K562 (cell line): ENCODE measurements around the gene CMTR2. TPM values are rescaled to one million over a fixed set of nuclear protein-coding genes. Genes with fewer than 3 reads are reported as not detected.

Experiments used
- ATAC-seq: fragments of 200-7000 bp; cut with Tn5 transposase; 3 replicates; pipeline ENCODE4 v1.9.1; 2020; ENCODE audit warnings: moderate library complexity
- BruUV-seq: library from RNA; stranded (reverse); fragments of 400-500 nt; replicated peaks from 2 replicates; lab custom pipeline; 2021; lab: Mats Ljungman, UMichigan
- CTCF ChIA-PET: fragments of 300-600 bp; formaldehyde crosslinking; extraction: SDS; loops from one replicate; lab custom pipeline; 2021; ENCODE audit warnings: low intra/inter-chr PET ratio; lab: Yijun Ruan, JAX
- POLR2A ChIA-PET: fragments of 300-600, 350-650 bp; sonication (Branson Sonifier 250); formaldehyde crosslinking; extraction: SDS; loops from one replicate; lab custom pipeline; 2021; ENCODE audit warnings: antibody characterized with exemption, inconsistent platforms; lab: Yijun Ruan, JAX
- DNase-seq, 4 experiments: peaks; one replicate each; pipeline versions ENCODE4 v3.0.0 to v3.0.0-alpha.2; 2011 to 2018; ENCODE audit warnings: low spot score in 3 of 4, mixed read lengths in 3 of 4; ENCODE audit errors: extremely low read depth in 1 of 4
- FAIRE-seq: peaks from 2 replicates; lab custom pipeline; 2011; peaks lifted over from hg19 to GRCh38; lab: Jason Lieb, UNC
- H2AFZ ChIP-seq: 2 replicates; pipeline ENCODE4 v1.6.0; 2011; ENCODE audit warnings: low read depth, low read length, control low read depth, inconsistent platforms
- H3K27ac ChIP-seq: fragments of 200-600 bp; 3 replicates; pipeline ENCODE4 v1.8.0; 2011; ENCODE audit warnings: low read depth, mild to moderate bottlenecking, control low read depth, inconsistent platforms, low read length, moderate library complexity, mixed read lengths; ENCODE audit errors: extremely low read depth
- H3K27me3 ChIP-seq, 2 experiments: fragments of 300-600 bp in 1 of 2; 2 replicates in 1 of 2; 3 replicates in 1 of 2; pipeline versions ENCODE4 v1.6.0 to v1.8.0; 2011; ENCODE audit warnings: inconsistent platforms in 2 of 2, low read length in 2 of 2, mild to moderate bottlenecking in 1 of 2, mixed read lengths in 1 of 2, moderate library complexity in 1 of 2; ENCODE audit not compliant: control insufficient read depth in 2 of 2, insufficient read depth in 2 of 2
- H3K36me3 ChIP-seq: fragments of 300-600 bp; 3 replicates; pipeline ENCODE4 v1.8.0; 2011; ENCODE audit warnings: mild to moderate bottlenecking, low read length, inconsistent platforms; ENCODE audit not compliant: control insufficient read depth, insufficient read depth
- H3K4me1 ChIP-seq, 2 experiments: fragments of 200-600 bp in 1 of 2; replicated peaks in 1 of 2; 2 replicates in 1 of 2; 3 replicates in 1 of 2; pipeline versions ENCODE4 v1.5.1 to v1.8.0; 2011; ENCODE audit warnings: inconsistent platforms in 2 of 2, low read length in 2 of 2, mild to moderate bottlenecking in 1 of 2, mixed read lengths in 1 of 2, moderate library complexity in 1 of 2; ENCODE audit not compliant: control insufficient read depth in 2 of 2, insufficient read depth in 2 of 2
- H3K4me2 ChIP-seq: 2 replicates; pipeline ENCODE4 v1.6.1; 2011; ENCODE audit warnings: low read length, control low read depth, inconsistent platforms, mixed read lengths; ENCODE audit not compliant: insufficient read depth
- H3K4me3 ChIP-seq: fragments of 200-600 bp; sonication (generic), shearing (Covaris generic); 2 replicates; pipeline ENCODE4 v1.5.1; 2016; ENCODE audit warnings: control low read depth, inconsistent platforms
- H3K79me2 ChIP-seq: fragments of 200-600 bp; 3 replicates; pipeline ENCODE4 v1.8.0; 2011; ENCODE audit warnings: low read length, inconsistent platforms; ENCODE audit not compliant: control insufficient read depth, insufficient read depth
- H3K9ac ChIP-seq, 2 experiments: 2 replicates each; pipeline versions ENCODE4 v1.6.0 to v1.6.1; 2011; ENCODE audit warnings: low read depth in 2 of 2, low read length in 2 of 2, control low read depth in 1 of 2, inconsistent platforms in 1 of 2, mild to moderate bottlenecking in 1 of 2, mixed read lengths in 1 of 2; ENCODE audit not compliant: insufficient read depth in 1 of 2
- H3K9me1 ChIP-seq: one replicate; pipeline ENCODE4 v1.6.0; 2011; ENCODE audit warnings: inconsistent platforms, mild to moderate bottlenecking, low read length, moderate library complexity; ENCODE audit not compliant: control insufficient read depth, insufficient read depth
- H3K9me3 ChIP-seq: replicated peaks from 2 replicates; pipeline ENCODE4 v1.5.1; 2011; ENCODE audit warnings: low read depth, low read length, inconsistent platforms; ENCODE audit not compliant: control insufficient read depth, insufficient read depth
- H4K20me1 ChIP-seq: replicated peaks from 2 replicates; pipeline ENCODE4 v1.6.1; 2011; ENCODE audit warnings: low read length, inconsistent platforms, mixed read lengths; ENCODE audit not compliant: control insufficient read depth, insufficient read depth
- ADNP ChIP-seq: fragments of 200-800 bp; sonication (Bioruptor generic); IDR thresholded peaks from 2 replicates; pipeline ENCODE4 v1.6.1; 2016; ENCODE audit warnings: missing genetic modification characterization, missing compliant biosample characterization
- ARNT ChIP-seq, 2 experiments: fragments of 450-650 bp; IDR thresholded peaks; 2 replicates each; pipeline ENCODE4 v1.6.1; 2016; ENCODE audit warnings: mild to moderate bottlenecking in 1 of 2
- DACH1 ChIP-seq: fragments of 450-650 bp; IDR thresholded peaks from 2 replicates; pipeline ENCODE4 v1.6.1; 2018; ENCODE audit not compliant: partially characterized antibody
- DPF2 ChIP-seq: fragments of 450-650 bp; IDR thresholded peaks from 2 replicates; pipeline ENCODE4 v1.6.1; 2016
- IFI16 ChIP-seq: fragments of 250-450 bp; sonication (Bioruptor Pico); IDR thresholded peaks from 2 replicates; pipeline ENCODE4 v2.1.2; 2022; ENCODE audit warnings: mild to moderate bottlenecking, inconsistent platforms
- MEIS2 ChIP-seq: fragments of 450-650 bp; IDR thresholded peaks from 2 replicates; pipeline ENCODE4 v1.6.1; 2014; ENCODE audit warnings: mild to moderate bottlenecking; ENCODE audit not compliant: partially characterized antibody
- PURB ChIP-seq: sonication (generic); formaldehyde crosslinking; IDR thresholded peaks from 2 replicates; pipeline ENCODE4 v1.9.0; 2021; ENCODE audit warnings: low read depth, mild to moderate bottlenecking, missing genetic modification reagents
- RBM14 ChIP-seq: fragments of 200-400 bp; formaldehyde crosslinking; IDR thresholded peaks from 2 replicates; pipeline ENCODE4 v1.6.1; 2018; ENCODE audit warnings: low read depth, mild to moderate bottlenecking, low read length, moderate library complexity, borderline replicate concordance; ENCODE audit not compliant: insufficient read depth
- SMARCA4 ChIP-seq: fragments of 450-650 bp; IDR thresholded peaks from 2 replicates; pipeline ENCODE4 v1.6.1; 2016
- STAT5A ChIP-seq: IDR thresholded peaks from 2 replicates; pipeline ENCODE4 v1.6.1; 2012; ENCODE audit warnings: low read length, inconsistent platforms, borderline replicate concordance
- TRIM28 ChIP-seq: fragments of 450-650 bp; IDR thresholded peaks from 2 replicates; pipeline ENCODE4 v1.6.1; 2017
- ZBTB17 ChIP-seq: fragments of 450-650 bp; formaldehyde crosslinking; IDR thresholded peaks from 2 replicates; pipeline ENCODE4 v1.4.0; 2020; ENCODE audit warnings: mild to moderate bottlenecking
- ZNF12 ChIP-seq: sonication (generic); formaldehyde crosslinking; IDR thresholded peaks from 2 replicates; pipeline ENCODE4 v1.4.0; 2020; ENCODE audit warnings: mild to moderate bottlenecking, missing genetic modification reagents
- ZNF431 ChIP-seq: sonication (generic); formaldehyde crosslinking; IDR thresholded peaks from 2 replicates; pipeline ENCODE4 v1.8.0; 2022; ENCODE audit warnings: mild to moderate bottlenecking, missing genetic modification reagents
- ZNF589 ChIP-seq: fragments of 200-800 bp; sonication (Bioruptor generic); IDR thresholded peaks from 2 replicates; pipeline ENCODE4 v1.6.1; 2016; ENCODE audit warnings: low read depth, missing genetic modification characterization, missing compliant biosample characterization
- WGBS: fragments of 100-300 bp; shearing (Covaris generic); methylation state at CpG from one replicate; pipeline ENCODE4 v1.1.6; 2016; ENCODE audit warnings: low coverage, mixed read lengths; ENCODE audit not compliant: insufficient coverage; ENCODE audit errors: missing lambda C conversion rate; 5-methylcytosine and 5-hydroxymethylcytosine counted together
- in situ Hi-C: fragments of 300-500 bp; cut with MboI; formaldehyde crosslinking; loops from 4 replicates; pipeline ENCODE4 v1.15.0; 2018; ENCODE audit warnings: inconsistent platforms, mixed read lengths
- intact Hi-C: fragments of 100-400 bp; cut with micrococcal nuclease; formaldehyde crosslinking; loops from 2 replicates; pipeline ENCODE4 v1.14.2; 2022
- polyA plus RNA-seq, 8 experiments: library from polyadenylated mRNA; depleted of rRNA in 4 of 8; stranded (reverse) in 5 of 8; unstranded in 3 of 8; fragments of >200 nt; fragmentation: Nextera tagmentation in 2 of 8; fragmentation: Illumina TruSeq in 1 of 8; extraction: Ambion mirVana in 2 of 8; extraction: Trizol in 1 of 8; gene quantifications; 2 replicates each; pipeline versions ENCODE4 v1.2.1 to v1.2.3, GENCODE V29; 2011 to 2014; ENCODE audit warnings: inconsistent platforms in 1 of 8, missing spikeins in 1 of 8
- total RNA-seq, 7 experiments: library from RNA; depleted of rRNA in 6 of 7; stranded (reverse); fragments of >200 nt in 6 of 7; fragmentation: Illumina TruSeq in 2 of 7; extraction: Trizol in 2 of 7; gene quantifications; 2 replicates each; pipeline versions ENCODE4 v1.2.1 to v1.2.3, GENCODE V29; 2011 to 2021; ENCODE audit warnings: low replicate concordance in 1 of 7

The CMTR2 gene
- total and polyA plus RNA-seq, 9 of the 15 experiments (the other 6 are each of a cell fraction or from before 2014, with no cell fraction given), result 4.6 to 24.8 (median 12.7) TPM

DNA sequence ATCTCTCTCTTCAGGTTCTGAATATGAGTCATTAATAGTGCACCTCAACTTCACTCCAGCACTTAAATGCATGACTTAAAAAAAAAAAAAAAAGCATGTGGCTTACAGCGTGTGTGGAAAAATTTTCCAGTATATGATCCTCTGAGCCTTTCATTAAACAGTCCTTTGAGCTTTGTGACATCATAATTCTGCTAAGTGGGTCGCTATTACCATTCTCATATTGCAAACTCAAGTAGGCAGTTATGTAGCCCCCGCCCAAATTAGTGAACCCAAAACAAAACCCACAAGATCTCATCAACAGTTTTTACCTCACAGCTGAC, 672 bp downstream of the CMTR2 start:
- peak overlapping the region; percentile 88 for H2AFZ ChIP-seq
- no peaks in the 10 kb centered on the region for H3K9me1 ChIP-seq
- peaks cover 12 to 18% of the 10 kb centered on the region in 2 experiments; a peak in 4 of 5 replicates for H3K4me1 ChIP-seq
- no peaks in the 10 kb centered on the region for H4K20me1 ChIP-seq
- H3K27ac ChIP-seq, result peak overlapping the region; percentile 88
- no peaks in the 10 kb centered on the region for H3K27me3 ChIP-seq
- ChIA-PET CTCF (interaction anchor here (0.7 kb wide), 1 partner anchor 487 kb away, joined by 3 read pairs; no protein-coding TSS in a partner anchor), POLR2A (interaction anchor here (1.1 to 1.5 kb wide), 2 partner anchors 10 to 13 kb away, joined by 3 to 5 read pairs; no protein-coding TSS in a partner anchor)
- FAIRE-seq (no peak), ATAC-seq (no peak), DNase-seq (no peak)
- in situ Hi-C loops, result no loop called here
- H3K4me3 ChIP-seq, result peak overlapping the region; percentile 62
- H3K4me2 ChIP-seq, result peak overlapping the region; percentile 91
- H3K9ac ChIP-seq, result peak overlapping the region; percentile 88 to 96
- 0 out of 2 replicates have a peak, but pooled peaks cover 2% of the 10 kb centered on the region for H3K9me3 ChIP-seq
- intact Hi-C loops, result no loop called here
- peaks cover 38% of the 10 kb centered on the region for H3K36me3 ChIP-seq
- peak; percentile 51 for TF ChIP-seq DACH1
- peak in 1 of 2 experiments; percentile 49; a peak in 1 of 4 replicates for TF ChIP-seq ARNT (IDR thresholded peaks at IDR 0.05)
- 0 out of 2 replicates have a peak, but pooled peaks have one; percentile 43 for TF ChIP-seq DPF2
- no peak for TF ChIP-seq ZNF431 (CRISPR knock-in tag)
- TF ChIP-seq SMARCA4, result peak; percentile 20; the same call in 1 of the 2 replicates
- TF ChIP-seq ZNF12 (CRISPR knock-in tag), result no peak
- TF ChIP-seq, all 486 proteins: peak for 4
- WGBS, result 0% methylated on average over 3 of the region's 3 CpGs
- H3K79me2 ChIP-seq, result peaks cover 27% of the 10 kb centered on the region
- no TSS peak for BruUV-seq

DNA sequence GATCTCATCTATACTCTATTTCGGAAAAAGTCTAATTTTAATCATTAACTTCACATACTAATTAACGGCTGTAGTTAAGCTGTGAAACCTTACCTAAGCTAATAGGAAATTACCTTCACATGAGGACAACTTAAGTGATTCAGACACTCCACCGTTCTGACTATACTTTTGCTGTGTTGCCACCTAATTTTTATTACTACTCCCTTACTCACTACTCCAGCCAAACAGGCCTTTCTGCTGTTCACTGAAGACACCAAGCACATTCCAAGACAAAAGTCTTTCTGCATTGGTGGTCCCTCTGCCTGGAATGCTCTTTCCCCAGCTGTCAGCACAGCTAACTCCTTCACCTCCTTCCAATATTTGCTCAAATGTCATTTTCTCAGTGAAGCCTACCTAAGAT, 1.3 kb downstream of the CMTR2 start:
- CTCF ChIA-PET, result no interaction called here

More for the DNA sequence above, 1.3 kb downstream of the CMTR2 start:
- Histone ChIP-seq H3K27me3 (no peaks in the 10 kb centered on the region), H3K9me3 (0 out of 2 replicates have a peak, but pooled peaks cover 2% of the 10 kb centered on the region), H2AFZ (no peak overlapping the region; the same call in 1 of the 2 replicates), H3K79me2 (peaks cover 27% of the 10 kb centered on the region), H3K27ac (peak overlapping the region; percentile 88)
- BruUV-seq, result no TSS peak
- no peak for FAIRE-seq
- intact Hi-C loops, result no loop called here
- TF ChIP-seq RBM14 (no peak), STAT5A (no peak), TRIM28 (no peak), ADNP (tag) (no peak), PURB (CRISPR knock-in tag) (no peak), ZNF589 (CRISPR knock-in tag) (no peak), MEIS2 (no peak), IFI16 (no peak), ZBTB17 (CRISPR knock-in tag) (no peak)
- TF ChIP-seq, all 486 proteins: peak for 0
- no peaks in the 10 kb centered on the region for H4K20me1 ChIP-seq
- H3K9ac ChIP-seq, result peak overlapping the region; percentile 83 to 88
- H3K36me3 ChIP-seq, result peaks cover 44% of the 10 kb centered on the region
- H3K9me1 ChIP-seq, result no peaks in the 10 kb centered on the region
- 82% methylated on average over 3 of the region's 3 CpGs for WGBS
- no peak for DNase-seq
- ATAC-seq, result no peak
- POLR2A ChIA-PET, result interaction anchor here (1.1 to 1.5 kb wide), 2 partner anchors 10 to 12 kb away, joined by 3 to 5 read pairs; no protein-coding TSS in a partner anchor
- peak overlapping the region; percentile 62 for H3K4me3 ChIP-seq
- in situ Hi-C loops, result no loop called here
- H3K4me2 ChIP-seq, result peak overlapping the region; percentile 91
- H3K4me1 ChIP-seq, result peaks cover 12 to 18% of the 10 kb centered on the region in 2 experiments; a peak in 4 of 5 replicates
